Lung (tissue), 12 donors: ENCODE results near the gene MROH9. TPM values are rescaled to one million over a fixed set of nuclear protein-coding genes. Genes with fewer than 3 reads are reported as not detected.

Source experiments
- ATAC-seq: fragments of 200-7000 bp; cut with Tn5 transposase; one replicate; pipeline ENCODE4 v1.9.1; 2020; ENCODE audit warnings: moderate number of reproducible peaks; ENCODE audit not compliant: insufficient read depth, low FRiP score
- DNase-seq, 3 donors: peaks; one replicate each; pipeline ENCODE4 v3.0.0-alpha.2; 2013 to 2017
- H3K27ac ChIP-seq, 2 donors: one replicate each; pipeline ENCODE4 v1.5.1; 2013; ENCODE audit warnings: mild to moderate bottlenecking in 2 of 2, moderate library complexity in 2 of 2, control low read depth in 1 of 2, inconsistent platforms in 1 of 2, low read depth in 1 of 2, low read length in 1 of 2
- H3K27me3 ChIP-seq, 3 donors: one replicate each; pipeline ENCODE4 v1.5.1; 2013; ENCODE audit warnings: low read length in 2 of 3; ENCODE audit not compliant: control insufficient read depth in 3 of 3, insufficient read depth in 3 of 3
- H3K36me3 ChIP-seq, 4 donors: one replicate each; pipeline ENCODE4 v1.5.1; 2013; ENCODE audit warnings: low read length in 4 of 4, mild to moderate bottlenecking in 1 of 4, moderate library complexity in 1 of 4; ENCODE audit not compliant: control insufficient read depth in 4 of 4, insufficient read depth in 4 of 4
- H3K4me1 ChIP-seq, 5 donors: one replicate each; pipeline ENCODE4 v1.5.1; 2013; ENCODE audit warnings: low read length in 5 of 5, mild to moderate bottlenecking in 2 of 5, moderate library complexity in 1 of 5; ENCODE audit not compliant: control insufficient read depth in 5 of 5, insufficient read depth in 5 of 5
- H3K4me3 ChIP-seq: one replicate; pipeline ENCODE4 v1.5.1; 2013; ENCODE audit warnings: mild to moderate bottlenecking, control low read depth, moderate library complexity
- H3K9ac ChIP-seq, 2 donors: one replicate each; pipeline ENCODE4 v1.5.1; 2013; ENCODE audit warnings: low read length in 2 of 2, control low read depth in 1 of 2; ENCODE audit not compliant: insufficient read depth in 1 of 2
- H3K9me3 ChIP-seq, 4 donors: one replicate each; pipeline ENCODE4 v1.5.1; 2013; ENCODE audit warnings: low read length in 3 of 4, mild to moderate bottlenecking in 1 of 4, moderate library complexity in 1 of 4; ENCODE audit not compliant: control insufficient read depth in 4 of 4, insufficient read depth in 3 of 4
- CTCF ChIP-seq: IDR thresholded peaks from 2 replicates; pipeline ENCODE4 v1.5.1; 2012; ENCODE audit warnings: mild to moderate bottlenecking; ENCODE audit errors: control extremely low read depth, extremely low read depth
- WGBS, 2 donors: extraction: QIAGEN DNeasy Blood & Tissue Kit; methylation state at CpG; one replicate each; pipeline ENCODE4 v1.1.7; 2013; 5-methylcytosine and 5-hydroxymethylcytosine counted together
- polyA plus RNA-seq, 2 donors: library from polyadenylated mRNA; stranded (reverse); fragments of 200-250 nt; gene quantifications; one replicate each; pipeline ENCODE4 v1.2.1, GENCODE V29; 2013
- total RNA-seq, 2 donors: library from RNA; depleted of rRNA in 1 of 2; stranded (reverse); fragments of >200 nt in 1 of 2; gene quantifications; one replicate each; pipeline ENCODE4 v1.2.1, GENCODE V29; 2014 to 2021
- donor health status: control.
- donor health status: control.
- donor health status: Bipolar disorder and iron deficiency.
- donor health status: healthy.
- donor health status: DM: yes; HTN: yes; CAD: no.

The MROH9 gene
- total and polyA plus RNA-seq, 4 donors = 0.49 to 11.6 (median 2.1) TPM

DNA sequence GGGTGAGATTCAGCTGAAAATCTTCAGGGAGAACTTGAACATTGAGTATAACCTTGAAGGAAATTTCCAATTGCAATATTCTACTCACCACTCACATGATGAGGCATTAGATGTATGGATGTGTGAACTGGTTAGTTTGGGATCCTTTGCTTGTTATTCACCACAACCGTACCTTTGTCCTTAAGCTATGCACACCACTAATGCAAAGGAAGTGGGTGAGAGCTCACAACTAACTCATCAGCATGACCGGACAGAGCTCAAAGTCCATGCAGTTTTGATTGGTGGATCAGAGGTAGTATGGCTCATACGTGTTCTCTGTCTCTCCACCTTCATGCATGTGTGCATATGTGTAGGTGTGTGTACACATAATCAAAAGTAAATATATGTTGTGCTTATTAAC is 43.5 kb upstream of the MROH9 start:
- TF ChIP-seq CTCF = no peak
- 88 to 89% methylated on average over 3 of the region's 3 CpGs for whole genome bisulfite sequencing, 2 donors
- no peak for ATAC-seq
- H3K27me3 ChIP-seq = no peaks in the 10 kb centered on the region
- H3K36me3 ChIP-seq = no peaks in the 10 kb centered on the region
- no peak for DNase-seq
- H3K4me1 ChIP-seq = no peaks in the 10 kb centered on the region
- H3K9ac ChIP-seq = no peak overlapping the region
- H3K4me3 ChIP-seq = no peak overlapping the region
- H3K9me3 ChIP-seq = no peaks in the 10 kb centered on the region
- no peak overlapping the region for H3K27ac ChIP-seq

DNA sequence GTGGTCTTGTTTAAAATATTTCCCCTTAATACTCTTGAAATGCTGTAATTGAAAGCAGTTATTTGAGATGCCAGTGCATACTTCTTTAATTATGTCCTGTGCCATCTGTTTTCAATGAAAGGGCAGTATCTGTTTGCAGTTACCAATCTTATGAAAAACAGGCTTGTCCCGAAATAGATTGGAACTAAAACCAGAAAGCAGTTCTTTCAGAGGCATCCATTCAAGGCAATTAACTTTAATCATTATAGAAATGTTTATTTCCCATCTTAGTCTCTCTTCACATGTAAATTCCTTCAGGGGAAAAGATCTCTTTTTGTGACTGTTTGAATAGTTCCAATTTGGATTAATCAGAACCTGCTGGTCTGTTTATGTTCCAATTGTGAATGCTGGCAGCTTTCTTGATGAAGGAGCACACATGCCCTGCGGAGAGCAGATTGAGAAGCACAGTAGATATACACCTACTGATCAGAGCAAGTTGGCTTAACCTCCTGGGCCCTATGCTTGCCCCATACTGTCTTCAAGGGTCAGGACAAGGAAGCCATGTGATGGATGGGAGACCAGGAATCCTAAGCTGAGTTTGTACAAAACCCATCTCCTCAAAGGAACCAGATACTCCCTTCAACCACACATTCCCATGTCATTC is 41.6 kb upstream of the MROH9 start:
- Histone ChIP-seq H3K9ac (no peak overlapping the region), H3K36me3 (no peaks in the 10 kb centered on the region), H3K4me3 (no peak overlapping the region), H3K4me1 (no peaks in the 10 kb centered on the region), H3K27me3 (no peaks in the 10 kb centered on the region), H3K27ac (no peak overlapping the region), H3K9me3 (no peaks in the 10 kb centered on the region)
- no peak for DNase-seq
- no peak for ATAC-seq
- TF ChIP-seq CTCF = no peak
- 72 to 73% methylated on average over 2 of the region's 2 CpGs for WGBS, 2 donors

DNA sequence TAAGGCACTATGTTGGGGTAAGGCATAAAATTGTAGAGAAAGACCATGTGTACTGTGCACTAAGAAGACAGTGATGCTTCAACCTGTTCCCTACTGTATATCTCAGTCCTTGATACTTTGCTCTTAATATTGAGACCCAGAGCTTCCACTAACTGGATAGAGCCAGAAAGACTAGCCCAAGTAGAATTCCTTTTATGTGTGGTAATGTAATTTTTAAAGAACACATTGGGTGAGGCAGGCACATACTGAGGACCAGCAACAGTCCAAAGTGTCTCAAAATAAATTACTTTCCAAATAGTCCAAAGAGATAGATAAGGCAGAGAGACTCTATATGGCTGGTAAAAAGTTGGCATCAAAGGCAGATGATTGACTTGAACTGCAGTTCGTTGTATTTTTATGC is 31.4 kb upstream of the MROH9 start:
- WGBS, 2 donors = 75 to 86% methylated on average over 1 of the region's 1 CpG
- no peak overlapping the region for H3K27ac ChIP-seq
- H3K9ac ChIP-seq = no peak overlapping the region
- no peaks in the 10 kb centered on the region for H3K9me3 ChIP-seq
- no peak overlapping the region for H3K4me3 ChIP-seq
- DNase-seq (no peak), ATAC-seq (no peak)
- H3K4me1 ChIP-seq = no peaks in the 10 kb centered on the region
- no peak for TF ChIP-seq CTCF
- H3K36me3 ChIP-seq = no peaks in the 10 kb centered on the region
- no peaks in the 10 kb centered on the region for H3K27me3 ChIP-seq

DNA sequence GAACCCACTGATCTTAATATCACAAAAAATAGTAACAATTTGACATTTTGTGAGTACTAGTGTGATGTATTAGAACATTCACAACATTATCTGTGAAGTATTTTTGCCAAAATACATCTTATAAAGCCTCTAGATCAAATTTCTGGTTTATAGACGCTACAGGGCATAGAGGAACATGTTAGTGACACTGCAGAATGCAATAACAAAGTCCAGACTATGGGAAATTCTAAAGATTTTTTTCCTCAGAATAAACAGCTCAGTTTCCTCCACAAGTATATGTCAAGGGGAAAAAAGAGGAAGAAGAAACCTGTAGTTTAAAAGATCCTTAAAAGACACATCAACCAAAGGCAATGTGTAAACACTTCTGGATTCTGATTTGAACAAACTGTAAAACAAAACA is 26.4 kb upstream of the MROH9 start:
- H3K27ac ChIP-seq = no peak overlapping the region
- H3K36me3 ChIP-seq = no peaks in the 10 kb centered on the region
- DNase-seq = no peak
- no peaks in the 10 kb centered on the region for H3K9me3 ChIP-seq
- no peak for ATAC-seq
- H3K4me3 ChIP-seq = no peak overlapping the region
- H3K27me3 ChIP-seq = no peaks in the 10 kb centered on the region
- no peak overlapping the region for H3K9ac ChIP-seq
- no peak for TF ChIP-seq CTCF
- H3K4me1 ChIP-seq = no peaks in the 10 kb centered on the region
- WGBS, 2 donors = 47 to 61% methylated on average over 1 of the region's 1 CpG
